Esophagus muscularis mucosa (tissue), 4 donors: ENCODE data around the gene RRAGC. TPM values are rescaled to one million over a fixed set of nuclear protein-coding genes. Genes with fewer than 3 reads are reported as not detected.

Experiments
- DNase-seq: peaks from one replicate; pipeline ENCODE4 v3.0.0-alpha.2; 2017; ENCODE audit errors: extremely low spot score
- H3K27ac ChIP-seq, 4 donors: fragments of 200-600 bp; sonication (generic); replicated peaks in 1 of 4; 1 replicate in 3 of 4; 2 replicates in 1 of 4; pipeline ENCODE4 v1.5.1; 2016 to 2019; ENCODE audit warnings: mild to moderate bottlenecking in 1 of 4
- H3K27me3 ChIP-seq, 4 donors: fragments of 200-600 bp; sonication (generic); one replicate each; pipeline versions ENCODE4 v1.5.1 to v1.6.0; 2016 to 2019
- H3K36me3 ChIP-seq, 4 donors: fragments of 200-600 bp; sonication (generic); one replicate each; pipeline ENCODE4 v1.5.1; 2016 to 2019
- H3K4me1 ChIP-seq, 4 donors: fragments of 200-600 bp; sonication (generic); one replicate each; pipeline ENCODE4 v1.5.1; 2016 to 2019
- H3K4me3 ChIP-seq, 4 donors: fragments of 200-600 bp; sonication (generic); 1 replicate in 2 of 4; 2 replicates in 2 of 4; pipeline ENCODE4 v1.5.1; 2016 to 2019; ENCODE audit warnings: mild to moderate bottlenecking in 4 of 4, moderate library complexity in 1 of 4
- H3K9me3 ChIP-seq, 4 donors: fragments of 200-600 bp; sonication (generic); 1 replicate in 3 of 4; 2 replicates in 1 of 4; pipeline ENCODE4 v1.5.1; 2016 to 2019
- CTCF ChIP-seq, 3 experiments: fragments of 200-600 bp in 2 of 3; fragments of 450-650 bp in 1 of 3; sonication (generic) in 2 of 3; IDR thresholded peaks; one replicate each; pipeline ENCODE4 v1.5.1; 2017 to 2019; ENCODE audit warnings: antibody characterized with exemption in 3 of 3, mild to moderate bottlenecking in 2 of 3, moderate library complexity in 1 of 3
- EP300 ChIP-seq: sonication (generic); formaldehyde crosslinking; IDR thresholded peaks from one replicate; pipeline ENCODE4 v1.6.1; 2017; ENCODE audit warnings: antibody characterized with exemption
- POLR2A ChIP-seq: fragments of 450-650 bp; IDR thresholded peaks from one replicate; pipeline ENCODE4 v1.6.1; 2017; ENCODE audit warnings: antibody characterized with exemption, moderate library complexity, mild to moderate bottlenecking, low read depth
- POLR2AphosphoS5 ChIP-seq, 2 donors: sonication (generic); formaldehyde crosslinking; IDR thresholded peaks; one replicate each; pipeline ENCODE4 v1.6.1; 2017; ENCODE audit warnings: antibody characterized with exemption in 2 of 2
- WGBS: methylation state at CpG from one replicate; pipeline ENCODE4 v1.1.5; 2018; 5-methylcytosine and 5-hydroxymethylcytosine counted together
- intact Hi-C: fragments of 100-400 bp; cut with DNase I; formaldehyde crosslinking; loops from one replicate; pipeline ENCODE4 v1.15.1; 2023
- total RNA-seq, 4 donors: library from RNA; depleted of rRNA; stranded (reverse); fragments of >200 nt; gene quantifications; one replicate each; pipeline versions ENCODE4 v1.1.0 to v1.2.1, GENCODE V29; 2016

RRAGC gene
- total RNA-seq, 4 donors from 2014 or later: 18.3 to 26.3 (median 22.4) TPM

GRCh38 chr1:38865112-38865715 is 5.6 kb upstream of the RRAGC start:
- DNase-seq: no peak
- Histone ChIP-seq H3K4me3 (no peak overlapping the region), H3K36me3 (peaks cover 0 to 28% (median 9%) of the 10 kb centered on the region in 4 donors), H3K27ac (no peak overlapping the region), H3K4me1 (peaks cover 10 to 44% (median 32%) of the 10 kb centered on the region in 4 donors), H3K27me3 (no peaks in the 10 kb centered on the region), H3K9me3 (no peaks in the 10 kb centered on the region)
- no peak for TF ChIP-seq POLR2AphosphoS5 (IDR thresholded peaks at IDR 0.05)
- no peak for TF ChIP-seq POLR2A
- no peak for TF ChIP-seq CTCF (IDR thresholded peaks at IDR 0.05)
- no peak for TF ChIP-seq EP300
- intact Hi-C loops: no loop called here
- WGBS: 93% methylated on average over 4 of the region's 4 CpGs

GRCh38 chr1:38860454-38860795 is 853 bp upstream of the RRAGC start:
- intact Hi-C loops: no loop called here
- Histone ChIP-seq H3K27ac (peak overlapping the region; percentile 88 to 96 (median 92)), H3K36me3 (peaks cover under 1 to 24% (median 9%) of the 10 kb centered on the region in 4 donors), H3K4me1 (peaks cover 25 to 70% (median 60%) of the 10 kb centered on the region in 4 donors), H3K4me3 (peak overlapping the region; percentile 91 to 97 (median 94)), H3K9me3 (no peaks in the 10 kb centered on the region), H3K27me3 (no peaks in the 10 kb centered on the region)
- WGBS: 12% methylated on average over 6 of the region's 6 CpGs
- DNase-seq: no peak
- no peak for TF ChIP-seq CTCF (IDR thresholded peaks at IDR 0.05)
- TF ChIP-seq POLR2A: no peak
- no peak for TF ChIP-seq POLR2AphosphoS5 (IDR thresholded peaks at IDR 0.05)
- TF ChIP-seq EP300: no peak

- Histone ChIP-seq H3K27me3 (no peaks in the 10 kb centered on the region), H3K9me3 (no peaks in the 10 kb centered on the region), H3K4me3 (peak overlapping the region; percentile 91 to 97 (median 94)), H3K27ac (peak overlapping the region; percentile 88 to 96 (median 92)), H3K36me3 (peaks cover 6 to 28% (median 17%) of the 10 kb centered on the region in 4 donors), H3K4me1 (peaks cover 25 to 67% (median 59%) of the 10 kb centered on the region in 4 donors)
- intact Hi-C loops: loop anchor here (2.0 to 5.0 kb wide), 2 partner anchors 14 to 133 kb away; partner anchors contain the start of genes AKIRIN1 and MYCBP
- 0% methylated on average over 21 of the region's 51 CpGs for WGBS
- TF ChIP-seq EP300: peak; percentile 31
- TF ChIP-seq POLR2AphosphoS5 (IDR thresholded peaks at IDR 0.05): peak; percentile 44 to 50
- peak; percentile 19 for TF ChIP-seq POLR2A
- no peak for TF ChIP-seq CTCF (IDR thresholded peaks at IDR 0.05)
- DNase-seq: peak; percentile 92
These were observed 575 bp downstream of the RRAGC start for GRCh38 chr1:38858833-38859560.

GRCh38 chr1:38852780-38853179 is 6.8 kb downstream of the RRAGC start:
- no peak overlapping the region for H3K4me3 ChIP-seq
- H3K27ac ChIP-seq: no peak overlapping the region
- intact Hi-C loops: no loop called here
- 84% methylated on average over 4 of the region's 4 CpGs for WGBS
- peaks cover 24 to 86% (median 59%) of the 10 kb centered on the region in 4 donors for H3K36me3 ChIP-seq
- DNase-seq: no peak
- H3K9me3 ChIP-seq: no peaks in the 10 kb centered on the region
- peaks cover 6 to 22% (median 16%) of the 10 kb centered on the region in 4 donors for H3K4me1 ChIP-seq
- H3K27me3 ChIP-seq: no peaks in the 10 kb centered on the region
- no peak for TF ChIP-seq POLR2AphosphoS5 (IDR thresholded peaks at IDR 0.05)
- TF ChIP-seq CTCF (IDR thresholded peaks at IDR 0.05): no peak
- no peak for TF ChIP-seq POLR2A
- TF ChIP-seq EP300: no peak
